Sigmoid colon (tissue), 7 donors: ENCODE results near the gene ZDHHC9. TPM values are rescaled to one million over a fixed set of nuclear protein-coding genes. Genes with fewer than 3 reads are reported as not detected.

Experiments
- DNase-seq: peaks from one replicate; pipeline ENCODE4 v3.0.0-alpha.2; 2019
- H3K27ac ChIP-seq, 4 donors: fragments of 200-600 bp; sonication (generic); one replicate each; pipeline ENCODE4 v1.5.1; 2016 to 2019; ENCODE audit warnings: mild to moderate bottlenecking in 1 of 4
- H3K27me3 ChIP-seq, 3 donors: fragments of 200-600 bp; sonication (generic); one replicate each; pipeline ENCODE4 v1.5.1; 2019; ENCODE audit warnings: mild to moderate bottlenecking in 1 of 3
- H3K36me3 ChIP-seq, 4 donors: fragments of 200-600 bp; sonication (generic); one replicate each; pipeline ENCODE4 v1.5.1; 2016 to 2019
- H3K4me1 ChIP-seq, 4 donors: fragments of 200-600 bp; sonication (generic); one replicate each; pipeline ENCODE4 v1.5.1; 2017 to 2019
- H3K4me3 ChIP-seq, 4 donors: fragments of 200-600 bp; sonication (generic); one replicate each; pipeline ENCODE4 v1.5.1; 2017 to 2019; ENCODE audit warnings: mild to moderate bottlenecking in 2 of 4, moderate library complexity in 1 of 4
- H3K9me3 ChIP-seq, 4 donors: fragments of 200-600 bp in 3 of 4; sonication (generic) in 3 of 4; one replicate each; pipeline versions ENCODE4 v1.5.1 to v1.6.1; 2013 to 2019
- EP300 ChIP-seq, 4 donors: sonication (generic); formaldehyde crosslinking; IDR thresholded peaks; one replicate each; pipeline ENCODE4 v1.6.1; 2017; ENCODE audit warnings: antibody characterized with exemption in 4 of 4
- POLR2A ChIP-seq, 2 donors: fragments of 450-650 bp; IDR thresholded peaks; one replicate each; pipeline ENCODE4 v1.6.1; 2016; ENCODE audit warnings: antibody characterized with exemption in 2 of 2, mild to moderate bottlenecking in 2 of 2, moderate library complexity in 2 of 2
- POLR2AphosphoS5 ChIP-seq, 4 donors: sonication (generic); formaldehyde crosslinking; IDR thresholded peaks; one replicate each; pipeline ENCODE4 v1.6.1; 2017; ENCODE audit warnings: antibody characterized with exemption in 4 of 4
- WGBS, 2 donors: extraction: QIAGEN DNeasy Blood & Tissue Kit; methylation state at CpG; one replicate each; pipeline ENCODE4 v1.1.7; 2013; 5-methylcytosine and 5-hydroxymethylcytosine counted together
- intact Hi-C: fragments of 100-400 bp; cut with DNase I; formaldehyde crosslinking; loops from one replicate; pipeline ENCODE4 v1.15.1; 2023
- polyA plus RNA-seq, 3 donors: library from polyadenylated mRNA; stranded (reverse); fragments of 200-250 nt; gene quantifications; one replicate each; pipeline ENCODE4 v1.2.3, GENCODE V29; 2013
- total RNA-seq, 4 donors: library from RNA; depleted of rRNA; stranded (reverse); fragments of >200 nt; gene quantifications; one replicate each; pipeline ENCODE4 v1.1.0, GENCODE V29; 2016
- TF ChIP-seq, protein P1 (sequence below), 4 experiments: fragments of 450-650 bp in 3 of 4; fragments of 200-600 bp in 1 of 4; IDR thresholded peaks; one replicate each; pipeline ENCODE4 v1.5.1; 2016 to 2019; ENCODE audit warnings: antibody characterized with exemption in 4 of 4, mild to moderate bottlenecking in 3 of 4, moderate library complexity in 2 of 4
- donor health status: healthy with polysubstance abuse.
- donor health status: Bipolar disorder and iron deficiency.
- donor health status: healthy.

The ZDHHC9 gene
- total and polyA plus RNA-seq, 7 donors = 6.6 to 18.1 (median 13.0) TPM

DNA sequence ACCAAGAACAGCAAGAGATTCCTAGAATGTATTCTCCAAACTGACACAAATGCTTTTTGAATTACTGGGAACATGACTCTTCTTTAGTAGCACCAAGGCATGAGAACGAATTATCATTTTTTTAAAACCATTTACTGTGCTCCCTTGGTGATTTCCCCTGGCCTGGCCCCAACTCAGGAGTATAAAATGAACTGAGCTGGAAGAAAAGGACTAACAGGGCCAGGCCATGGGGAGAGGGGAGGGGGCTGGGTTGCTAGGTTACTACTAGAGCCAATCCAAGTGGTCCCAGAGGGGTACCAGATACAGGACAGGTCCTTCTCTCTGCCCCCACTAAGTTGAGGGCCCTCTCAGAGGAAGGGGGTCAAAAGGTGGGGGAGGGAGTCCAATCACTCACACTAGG, 40.8 kb downstream of the ZDHHC9 start:
- WGBS, 2 donors = 57% methylated on average over 1 of the region's 1 CpG
- Histone ChIP-seq H3K4me3 (no peak overlapping the region), H3K36me3 (peaks cover 0 to 14% (median 5%) of the 10 kb centered on the region in 4 donors), H3K4me1 (no peaks in the 10 kb centered on the region), H3K27ac (no peak overlapping the region), H3K9me3 (no peaks in the 10 kb centered on the region), H3K27me3 (no peaks in the 10 kb centered on the region)
- TF ChIP-seq, protein P1, sequence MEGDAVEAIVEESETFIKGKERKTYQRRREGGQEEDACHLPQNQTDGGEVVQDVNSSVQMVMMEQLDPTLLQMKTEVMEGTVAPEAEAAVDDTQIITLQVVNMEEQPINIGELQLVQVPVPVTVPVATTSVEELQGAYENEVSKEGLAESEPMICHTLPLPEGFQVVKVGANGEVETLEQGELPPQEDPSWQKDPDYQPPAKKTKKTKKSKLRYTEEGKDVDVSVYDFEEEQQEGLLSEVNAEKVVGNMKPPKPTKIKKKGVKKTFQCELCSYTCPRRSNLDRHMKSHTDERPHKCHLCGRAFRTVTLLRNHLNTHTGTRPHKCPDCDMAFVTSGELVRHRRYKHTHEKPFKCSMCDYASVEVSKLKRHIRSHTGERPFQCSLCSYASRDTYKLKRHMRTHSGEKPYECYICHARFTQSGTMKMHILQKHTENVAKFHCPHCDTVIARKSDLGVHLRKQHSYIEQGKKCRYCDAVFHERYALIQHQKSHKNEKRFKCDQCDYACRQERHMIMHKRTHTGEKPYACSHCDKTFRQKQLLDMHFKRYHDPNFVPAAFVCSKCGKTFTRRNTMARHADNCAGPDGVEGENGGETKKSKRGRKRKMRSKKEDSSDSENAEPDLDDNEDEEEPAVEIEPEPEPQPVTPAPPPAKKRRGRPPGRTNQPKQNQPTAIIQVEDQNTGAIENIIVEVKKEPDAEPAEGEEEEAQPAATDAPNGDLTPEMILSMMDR (IDR thresholded peaks at IDR 0.05) = no peak
- no peak for TF ChIP-seq EP300 (IDR thresholded peaks at IDR 0.05)
- no peak for TF ChIP-seq POLR2AphosphoS5 (IDR thresholded peaks at IDR 0.05)
- TF ChIP-seq POLR2A (IDR thresholded peaks at IDR 0.05) = no peak
- DNase-seq = no peak
- intact Hi-C loops = no loop called here

- WGBS, 2 donors = 80 to 93% methylated on average over 4 of the region's 4 CpGs
- Histone ChIP-seq H3K27me3 (no peaks in the 10 kb centered on the region), H3K9me3 (no peaks in the 10 kb centered on the region), H3K27ac (no peak overlapping the region), H3K36me3 (peaks cover 0 to 2% (median under 1%) of the 10 kb centered on the region in 4 donors), H3K4me1 (no peaks in the 10 kb centered on the region), H3K4me3 (no peak overlapping the region)
- DNase-seq = no peak
- intact Hi-C loops = no loop called here
- TF ChIP-seq EP300 (IDR thresholded peaks at IDR 0.05) (no peak), POLR2AphosphoS5 (IDR thresholded peaks at IDR 0.05) (no peak), POLR2A (IDR thresholded peaks at IDR 0.05) (no peak)
- TF ChIP-seq, protein P1 (IDR thresholded peaks at IDR 0.05) = no peak
Measured at GRCh38 chrX:129800186-129800585, 43.5 kb downstream of the ZDHHC9 start.

DNA sequence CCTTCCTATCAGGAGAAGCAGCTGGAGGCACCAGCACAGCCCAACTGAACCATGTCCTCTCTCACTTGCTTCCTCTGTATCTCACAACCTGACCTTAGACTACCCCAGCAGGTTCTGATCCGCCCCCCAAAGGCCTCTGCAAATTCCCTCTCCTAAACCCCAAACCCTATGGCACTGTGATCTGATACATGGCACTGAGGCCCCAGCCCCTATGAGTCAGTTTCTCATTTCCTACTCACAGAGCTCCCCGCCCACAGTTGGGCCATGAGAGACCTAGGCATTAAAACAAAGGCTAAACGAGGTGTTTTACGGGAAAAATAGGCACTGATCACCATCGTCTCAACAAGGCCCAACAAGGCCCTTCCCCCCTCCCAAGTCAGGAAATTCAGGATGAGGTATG, 44.8 kb downstream of the ZDHHC9 start:
- Histone ChIP-seq H3K27ac (no peak overlapping the region), H3K27me3 (no peaks in the 10 kb centered on the region), H3K4me3 (no peak overlapping the region), H3K4me1 (no peaks in the 10 kb centered on the region), H3K36me3 (no peaks in the 10 kb centered on the region), H3K9me3 (no peaks in the 10 kb centered on the region)
- no peak for DNase-seq
- 82 to 89% methylated on average over 5 of the region's 5 CpGs for WGBS, 2 donors
- TF ChIP-seq EP300 (IDR thresholded peaks at IDR 0.05) = no peak
- TF ChIP-seq POLR2AphosphoS5 (IDR thresholded peaks at IDR 0.05) = no peak
- no peak for TF ChIP-seq POLR2A (IDR thresholded peaks at IDR 0.05)
- TF ChIP-seq, protein P1 (IDR thresholded peaks at IDR 0.05) = no peak
- intact Hi-C loops = no loop called here

GRCh38 chrX:129798456-129798855, 45.2 kb downstream of the ZDHHC9 start:
- H3K9me3 ChIP-seq = no peaks in the 10 kb centered on the region
- no peak for DNase-seq
- H3K4me3 ChIP-seq = no peak overlapping the region
- intact Hi-C loops = no loop called here
- H3K27me3 ChIP-seq = no peaks in the 10 kb centered on the region
- TF ChIP-seq POLR2AphosphoS5 (IDR thresholded peaks at IDR 0.05) (no peak), POLR2A (IDR thresholded peaks at IDR 0.05) (no peak), EP300 (IDR thresholded peaks at IDR 0.05) (no peak)
- TF ChIP-seq, protein P1 (IDR thresholded peaks at IDR 0.05) = no peak
- H3K27ac ChIP-seq = no peak overlapping the region
- WGBS, 2 donors = 97% methylated on average over 3 of the region's 3 CpGs
- H3K36me3 ChIP-seq = no peaks in the 10 kb centered on the region
- no peaks in the 10 kb centered on the region for H3K4me1 ChIP-seq

DNA sequence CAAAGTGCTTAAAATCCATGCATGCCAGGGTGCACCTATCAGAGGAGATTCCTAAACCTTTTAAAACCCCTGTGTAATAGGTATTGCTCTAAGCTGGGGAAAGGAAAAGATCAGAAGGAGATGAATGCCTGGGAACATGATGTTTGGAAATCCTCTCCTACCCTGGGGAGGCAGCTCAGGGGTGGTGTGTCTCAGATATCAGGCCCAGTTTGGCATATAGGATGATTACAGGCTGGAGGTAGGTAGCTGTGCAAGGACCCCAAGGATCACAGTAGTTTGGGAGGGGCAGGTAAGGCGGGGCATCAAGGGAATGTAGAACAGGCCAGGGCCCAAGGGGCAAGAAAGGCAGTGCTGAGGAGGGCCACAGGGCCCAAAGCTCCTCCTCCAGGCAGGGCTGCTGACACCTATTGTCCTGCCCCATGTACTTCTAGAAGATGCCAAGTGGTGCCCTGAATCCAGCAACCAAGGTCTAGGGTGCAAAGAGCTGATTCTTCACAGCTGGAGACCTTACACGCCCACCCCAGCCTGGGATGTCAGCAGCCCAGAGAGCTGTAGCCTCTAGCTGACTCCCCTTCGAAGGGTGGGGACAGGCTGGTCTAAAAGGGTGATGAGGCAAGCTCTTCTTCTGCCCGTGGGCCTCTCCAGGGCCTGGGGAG, 46.3 kb downstream of the ZDHHC9 start:
- H3K36me3 ChIP-seq = no peaks in the 10 kb centered on the region
- whole genome bisulfite sequencing, 2 donors = 88 to 90% methylated on average over 4 of the region's 4 CpGs
- DNase-seq = peak; percentile 17
- no peak overlapping the region for H3K27ac ChIP-seq
- TF ChIP-seq EP300 (IDR thresholded peaks at IDR 0.05) (no peak), POLR2A (IDR thresholded peaks at IDR 0.05) (no peak), POLR2AphosphoS5 (IDR thresholded peaks at IDR 0.05) (no peak)
- TF ChIP-seq, protein P1 (IDR thresholded peaks at IDR 0.05) = no peak
- H3K9me3 ChIP-seq = no peaks in the 10 kb centered on the region
- H3K4me1 ChIP-seq = no peaks in the 10 kb centered on the region
- no peaks in the 10 kb centered on the region for H3K27me3 ChIP-seq
- intact Hi-C loops = no loop called here
- H3K4me3 ChIP-seq = no peak overlapping the region
